NB4 (cell line): Measurements from ENCODE around the gene CASKIN2.

ENCODE experiments used
- DNase-seq: peaks from one replicate; pipeline ENCODE4 v3.0.0; 2010; ENCODE audit warnings: low read depth
- H3K4me3 ChIP-seq: one replicate; pipeline ENCODE4 v1.5.1; 2011; ENCODE audit warnings: mild to moderate bottlenecking, low read depth, low read length, moderate library complexity
- CTCF ChIP-seq: IDR thresholded peaks from one replicate; pipeline ENCODE4 v1.5.1; 2012; ENCODE audit warnings: low read depth, low read length
- MAX ChIP-seq: IDR thresholded peaks from 2 replicates; pipeline ENCODE4 v1.6.1; 2011; ENCODE audit warnings: low read depth, low read length
- MYC ChIP-seq: IDR thresholded peaks from 2 replicates; pipeline ENCODE4 v1.6.1; 2011; ENCODE audit warnings: low read depth, low read length
- POLR2A ChIP-seq: IDR thresholded peaks from 2 replicates; pipeline ENCODE4 v1.6.1; 2011; ENCODE audit warnings: mild to moderate bottlenecking; ENCODE audit not compliant: insufficient read length; ENCODE audit errors: extremely low read depth

The CASKIN2 gene

GRCh38 chr17:75514299-75514918 lies 928 bp downstream of the CASKIN2 start:
- H3K4me3 ChIP-seq: no peak overlapping the region
- no peak for DNase-seq

GRCh38 chr17:75513641-75514000 lies 1.7 kb downstream of the CASKIN2 start:
- H3K4me3 ChIP-seq: no peak overlapping the region
- no peak for TF ChIP-seq MAX
- no peak for TF ChIP-seq POLR2A
- no peak for TF ChIP-seq CTCF
- TF ChIP-seq MYC: no peak
- no peak for DNase-seq

More at GRCh38 chr17:75514299-75514918, 928 bp downstream of the CASKIN2 start:
- TF ChIP-seq POLR2A (no peak), MAX (no peak), MYC (no peak), CTCF (no peak)

GRCh38 chr17:75512926-75513640 lies 2.3 kb downstream of the CASKIN2 start:
- TF ChIP-seq CTCF (no peak), MYC (no peak), MAX (no peak)
- H3K4me3 ChIP-seq: no peak overlapping the region
- no peak for DNase-seq

GRCh38 chr17:75511610-75512575 lies 3.4 kb downstream of the CASKIN2 start:
- H3K4me3 ChIP-seq: no peak overlapping the region
- TF ChIP-seq POLR2A (no peak), CTCF (no peak), MYC (no peak), MAX (no peak)
- DNase-seq: no peak

GRCh38 chr17:75511270-75511609 lies 4.1 kb downstream of the CASKIN2 start:
- no peak for DNase-seq
- TF ChIP-seq CTCF (no peak), MAX (no peak), MYC (no peak), POLR2A (no peak)
- no peak overlapping the region for H3K4me3 ChIP-seq
